Cardiac atrium fibroblast (primary cell): Measurements from ENCODE around the gene CR2. TPM values are rescaled to one million over a fixed set of nuclear protein-coding genes. Genes with fewer than 3 reads are reported as not detected.

Experiments
- total RNA-seq: library from RNA; depleted of rRNA; stranded (reverse); fragments of >200 nt; gene quantifications from 2 replicates; pipeline ENCODE4 v1.2.3, GENCODE V29; 2015

Gene CR2
- total RNA-seq: not detected in 2 replicates

DNA sequence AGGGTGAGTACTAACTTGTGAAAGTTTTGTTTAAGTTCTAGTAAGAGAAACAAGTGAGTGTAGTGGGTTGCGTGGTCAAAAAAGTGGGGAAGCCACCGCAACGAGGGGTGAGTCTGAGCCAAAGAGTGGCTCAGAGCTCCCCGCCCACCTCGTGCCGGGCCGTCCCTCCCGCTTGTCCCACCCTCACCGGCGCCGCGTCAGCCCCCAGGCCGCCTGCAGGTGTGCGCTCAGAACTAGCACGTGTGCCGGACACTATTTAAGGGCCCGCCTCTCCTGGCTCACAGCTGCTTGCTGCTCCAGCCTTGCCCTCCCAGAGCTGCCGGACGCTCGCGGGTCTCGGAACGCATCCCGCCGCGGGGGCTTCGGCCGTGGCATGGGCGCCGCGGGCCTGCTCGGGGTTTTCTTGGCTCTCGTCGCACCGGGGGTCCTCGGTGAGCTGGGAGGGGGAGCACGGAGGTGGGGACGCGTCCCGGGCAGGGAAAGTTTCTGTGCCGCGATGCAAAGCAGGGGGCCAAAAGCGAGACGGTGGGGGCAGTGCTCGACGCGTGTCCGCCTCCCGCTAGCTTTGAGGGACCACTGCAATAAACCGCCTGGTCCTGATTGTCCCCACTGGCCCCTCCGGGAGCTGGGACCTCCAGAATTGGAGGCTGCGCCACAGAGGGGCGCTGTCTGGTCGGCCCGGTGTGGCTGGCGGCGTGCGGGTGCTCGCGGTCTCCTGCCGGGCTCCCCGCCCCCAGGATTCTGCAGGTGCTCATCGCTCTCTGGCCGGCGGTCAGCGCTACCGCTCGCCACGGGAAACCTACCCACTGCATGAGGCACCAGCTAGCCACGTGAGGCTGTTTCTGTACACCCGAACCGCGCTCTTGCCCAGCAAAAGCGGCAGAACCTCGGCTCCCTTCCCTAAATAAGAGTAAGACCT lies at the start of gene CR2:
CR2 (plus strand) TSS at position 283 of the 919 bp plus-strand sequence; CDS start at position 374, 91 bp downstream.

GRCh38 chr1:207495801-207496792 lies 42.0 kb downstream of the CR2 start, which contains the start of gene CR1:
CR1 (plus strand) TSS chr1:207496157; CDS start chr1:207496268, 111 bp downstream.

Other genes with a start within 250 kb of the CR2 start
- 33.4 and 43.9 TPM in 2 replicates for gene CD55, start 132.7 kb upstream of the CR2 start, total RNA-seq
- not detected in 2 replicates for gene CR1, start 41.8 kb downstream of the CR2 start, total RNA-seq
- gene CR1L, start 190.8 kb downstream of the CR2 start, total RNA-seq: not detected in 2 replicates